ENCODE data around the gene PXMP2.
A peak's percentile ranks its signal among the peaks of the same experiment; 100 is the strongest.
"Not testable (repeated sequence)": the region's sequence is repeated elsewhere in the genome, so short reads cannot be mapped to it uniquely, and the experiment has no call there.

PXMP2 gene

GRCh38 chr12:132677492-132677891, 9.9 kb upstream of the PXMP2 start:
- intact Hi-C loops (cut with DNase I): no loop called here

GRCh38 chr12:132685400-132685799, 2.0 kb upstream of the PXMP2 start:
- intact Hi-C loops (cut with DNase I): no loop called here
- no peak for DNase-seq

More at GRCh38 chr12:132677492-132677891, 9.9 kb upstream of the PXMP2 start:
- no peak for DNase-seq

GRCh38 chr12:132686825-132687210, 569 bp upstream of the PXMP2 start:
- intact Hi-C loops (cut with DNase I): no loop called here
- peak in 5 of 42 donors; percentile 5 to 55 (median 37) for DNase-seq

- no peak for DNase-seq
- intact Hi-C loops (cut with DNase I): no loop called here
Observed at GRCh38 chr12:132689227-132689626, 1.8 kb downstream of the PXMP2 start.

- no peak for DNase-seq
- intact Hi-C loops (cut with DNase I): no loop called here
Observed at GRCh38 chr12:132690112-132690511, 2.7 kb downstream of the PXMP2 start.

GRCh38 chr12:132692030-132692429, 4.6 kb downstream of the PXMP2 start:
- intact Hi-C loops (cut with DNase I); DNase-seq: not testable (repeated sequence)

- DNase-seq; intact Hi-C loops (cut with DNase I): not testable (repeated sequence)
Observed at GRCh38 chr12:132694888-132695287, 7.5 kb downstream of the PXMP2 start.

GRCh38 chr12:132695431-132695830, 8.0 kb downstream of the PXMP2 start:
- intact Hi-C loops (cut with DNase I): no loop called here
- no peak for DNase-seq

GRCh38 chr12:132698341-132698740, 11.0 kb downstream of the PXMP2 start:
- DNase-seq: no peak
- intact Hi-C loops (cut with DNase I): no loop called here

- no peak for DNase-seq
- intact Hi-C loops (cut with DNase I): no loop called here
Observed at GRCh38 chr12:132700212-132700822, 12.9 kb downstream of the PXMP2 start.

- intact Hi-C loops (cut with DNase I): no loop called here
- no peak for DNase-seq
Observed at GRCh38 chr12:132702640-132703039, 15.3 kb downstream of the PXMP2 start.

GRCh38 chr12:132703641-132704040, 16.3 kb downstream of the PXMP2 start:
- intact Hi-C loops (cut with DNase I): no loop called here

GRCh38 chr12:132707241-132707640, 19.9 kb downstream of the PXMP2 start:
- intact Hi-C loops (cut with DNase I): no loop called here
- DNase-seq: no peak

More at GRCh38 chr12:132703641-132704040, 16.3 kb downstream of the PXMP2 start:
- DNase-seq: no peak

GRCh38 chr12:132708150-132708549, 20.8 kb downstream of the PXMP2 start:
- intact Hi-C loops (cut with DNase I): no loop called here
- no peak for DNase-seq

GRCh38 chr12:132710043-132710404, 22.6 kb downstream of the PXMP2 start:
- peak in 8 of 42 donors; percentile 8 to 36 (median 19) for DNase-seq
- intact Hi-C loops (cut with DNase I): loop anchor here (5.0 kb wide), 1 partner anchor 52 kb away; the partner anchor contains the start of gene ANKLE2

GRCh38 chr12:132710405-132711079, 23.2 kb downstream of the PXMP2 start, which contains the start of gene PGAM5:
TSS of gene PGAM5 (plus strand) at chr12:132710842. CDS start at chr12:132710877, 35 bp downstream.
- intact Hi-C loops (cut with DNase I): loop anchor here (5.0 kb wide), 1 partner anchor 52 kb away; the partner anchor contains the start of gene ANKLE2

GRCh38 chr12:132711080-132711843, 23.9 kb downstream of the PXMP2 start:
- intact Hi-C loops (cut with DNase I): loop anchor here (5.0 kb wide), 1 partner anchor 51 kb away; the partner anchor contains the start of gene ANKLE2
- DNase-seq: peak in 17 of 42 donors; percentile 10 to 54 (median 28)

More at GRCh38 chr12:132710405-132711079, 23.2 kb downstream of the PXMP2 start, which contains the start of gene PGAM5:
- DNase-seq: peak; percentile 48 to 93 (median 84)

- intact Hi-C loops (cut with DNase I): loop anchor here (5.0 kb wide), 1 partner anchor 49 kb away; the partner anchor contains the start of gene ANKLE2
- no peak for DNase-seq
Observed at GRCh38 chr12:132713123-132713522, 25.7 kb downstream of the PXMP2 start.

GRCh38 chr12:132715874-132716273, 28.5 kb downstream of the PXMP2 start:
- intact Hi-C loops (cut with DNase I): no loop called here
- DNase-seq: no peak

- DNase-seq: no peak
- intact Hi-C loops (cut with DNase I): no loop called here
Observed at GRCh38 chr12:132716356-132716755, 29.0 kb downstream of the PXMP2 start.
